Measurements from ENCODE around the gene SPATA21. TPM values are rescaled to one million over a fixed set of nuclear protein-coding genes. Genes with fewer than 3 reads are reported as not detected.

SPATA21 gene
- polyA plus RNA-seq, 1 experiment, result not detected

GRCh38 chr1:16349847-16350406 is 87.3 kb downstream of the SPATA21 start:
- DNase-seq (ENCODE audit: low read depth), result no peak
- ChIA-PET POLR2A (no interaction called here), CTCF (interaction anchor here (0.6 kb wide), 1 partner anchor 156 kb away, joined by 3 read pairs; no protein-coding TSS in a partner anchor)
- no peaks in the 10 kb centered on the region for H3K36me3 ChIP-seq (ENCODE audit: control insufficient read depth, insufficient read depth, low read length)
- TF ChIP-seq CTCF (IDR thresholded peaks at IDR 0.05; ENCODE audit: insufficient read depth, low read depth, low read length), result no peak
- no peaks in the 10 kb centered on the region for H3K27me3 ChIP-seq (ENCODE audit: control insufficient read depth, insufficient read depth, low read length)
- H3K4me3 ChIP-seq (ENCODE audit: low read depth, low read length), result no peak overlapping the region

Other genes starting within 250 kb of the SPATA21 start
- 8.0 and 11.6 TPM in 2 replicates for gene ARHGEF19, start 224.8 kb downstream of the SPATA21 start, polyA plus RNA-seq (2011; rRNA removed)
- 4.3 and 8.3 TPM in 2 replicates for gene CPLANE2, start 200.2 kb downstream of the SPATA21 start, polyA plus RNA-seq (2011; rRNA removed)
- gene FBXO42, start 84.9 kb downstream of the SPATA21 start, polyA plus RNA-seq (2011; rRNA removed), result 19.7 and 31.7 TPM in 2 replicates
- 94.9 and 125 TPM in 2 replicates for gene SZRD1, start 70.2 kb downstream of the SPATA21 start, polyA plus RNA-seq (2011; rRNA removed)
- gene NECAP2, start 3.3 kb upstream of the SPATA21 start, polyA plus RNA-seq (2011; rRNA removed), result 102 and 111 TPM in 2 replicates
- gene RNU1-1, start 76.9 kb upstream of the SPATA21 start, polyA plus RNA-seq (2011; rRNA removed), result not detected in 2 replicates
- 28.3 and 36.9 TPM in 2 replicates for gene NBPF1, start 176.1 kb upstream of the SPATA21 start, polyA plus RNA-seq (2011; rRNA removed)
- not detected in 2 replicates for gene RNU1-3, start 229.5 kb upstream of the SPATA21 start, polyA plus RNA-seq (2011; rRNA removed)

Data from BJ (cell line).